HCT116 (cell line): ENCODE data around the gene ESYT1. TPM values are rescaled to one million over a fixed set of nuclear protein-coding genes. Genes with fewer than 3 reads are reported as not detected.

ENCODE experiments used
- ATAC-seq: fragments of 200-7000 bp; cut with Tn5 transposase; 2 replicates; pipeline ENCODE4 v1.9.1; 2020; ENCODE audit warnings: mild to moderate bottlenecking, moderate library complexity
- BruUV-seq: library from RNA; stranded (reverse); fragments of 400-500 nt; replicated peaks from 2 replicates; lab custom pipeline; 2021; lab: Mats Ljungman, UMichigan
- CTCF ChIA-PET: fragments of 300-600 bp; sonication (Branson Sonifier 250); formaldehyde crosslinking; loops from one replicate; lab custom pipeline; 2021; ENCODE audit warnings: antibody characterized with exemption; lab: Charles Lee
- POLR2A ChIA-PET: fragments of 300-600, 350-600 bp; sonication (Branson Sonifier 250); formaldehyde crosslinking; loops from one replicate; lab custom pipeline; 2021; ENCODE audit warnings: antibody characterized with exemption; lab: Charles Lee
- RAD21 ChIA-PET, 2 experiments: fragments of 300-600 bp; sonication (Branson Sonifier 250); formaldehyde crosslinking; loops; one replicate each; lab custom pipeline; 2023; ENCODE audit warnings: low total read pairs in 2 of 2; ENCODE audit not compliant: uncharacterized antibody in 2 of 2, unreplicated experiment in 2 of 2, low non-redundant PET in 1 of 2; lab: Charles Lee
- DNase-seq: peaks from one replicate; pipeline ENCODE4 v3.0.0-alpha.2; 2010; ENCODE audit warnings: low read depth, low spot score
- H2AFZ ChIP-seq: fragments of 200-600 bp; shearing (Covaris generic), sonication (generic); 2 replicates; pipeline ENCODE4 v1.6.1; 2017; ENCODE audit warnings: low read depth, mixed run types, mixed read lengths, antibody characterized with exemption, low read length; ENCODE audit not compliant: poor library complexity, severe bottlenecking
- H3K27ac ChIP-seq: 2 replicates; pipeline ENCODE4 v1.5.1; 2012; ENCODE audit warnings: low read depth, low read length
- H3K27me3 ChIP-seq: fragments of 200-600 bp; sonication (generic); 2 replicates; pipeline ENCODE4 v1.6.1; 2016; ENCODE audit warnings: mixed run types, low read length, mixed read lengths; ENCODE audit not compliant: insufficient read depth
- H3K36me3 ChIP-seq, 2 experiments: fragments of 200-500 bp in 1 of 2; fragments of 200-600 bp in 1 of 2; sonication (Bioruptor generic) in 1 of 2; sonication (generic) in 1 of 2; 2 replicates each; pipeline versions ENCODE4 v1.5.1 to v1.6.1; 2014 to 2016; ENCODE audit warnings: low read length in 2 of 2, inconsistent platforms in 1 of 2, mixed read lengths in 1 of 2, mixed run types in 1 of 2; ENCODE audit not compliant: insufficient read depth in 2 of 2, control insufficient read depth in 1 of 2
- H3K4me1 ChIP-seq, 2 experiments: fragments of 200-600 bp in 1 of 2; sonication (generic) in 1 of 2; 2 replicates each; pipeline versions ENCODE4 v1.5.1 to v1.6.1; 2012 to 2017; ENCODE audit warnings: low read length in 2 of 2, inconsistent platforms in 1 of 2, mild to moderate bottlenecking in 1 of 2, mixed read lengths in 1 of 2, mixed run types in 1 of 2, moderate library complexity in 1 of 2; ENCODE audit not compliant: insufficient read depth in 2 of 2, control insufficient read depth in 1 of 2
- H3K4me2 ChIP-seq: fragments of 200-600 bp; sonication (generic); 2 replicates; pipeline ENCODE4 v1.6.1; 2017; ENCODE audit warnings: mixed run types, low read length, mixed read lengths
- H3K4me3 ChIP-seq, 2 experiments: fragments of 200-600 bp in 1 of 2; sonication (generic) in 1 of 2; replicated peaks in 1 of 2; 2 replicates each; pipeline ENCODE4 v1.5.1; 2011 to 2016; ENCODE audit warnings: low read length in 2 of 2, control low read depth in 1 of 2, low read depth in 1 of 2, mild to moderate bottlenecking in 1 of 2, mixed read lengths in 1 of 2, mixed run types in 1 of 2
- H3K79me2 ChIP-seq: fragments of 200-600 bp; sonication (generic); 2 replicates; pipeline ENCODE4 v1.6.1; 2017; ENCODE audit warnings: mild to moderate bottlenecking, mixed run types, low read length, moderate library complexity, mixed read lengths; ENCODE audit not compliant: insufficient read depth
- H3K9ac ChIP-seq: fragments of 200-600 bp; sonication (generic); 2 replicates; pipeline ENCODE4 v1.6.1; 2016; ENCODE audit warnings: low read length, mixed read lengths
- H3K9me2 ChIP-seq: fragments of 200-600 bp; sonication (generic), shearing (Covaris generic); 2 replicates; pipeline ENCODE4 v1.6.1; 2017; ENCODE audit warnings: mixed run types, mild to moderate bottlenecking, moderate library complexity; ENCODE audit not compliant: insufficient read depth
- H3K9me3 ChIP-seq, 2 experiments: fragments of 200-500 bp in 1 of 2; fragments of 200-600 bp in 1 of 2; sonication (Bioruptor generic) in 1 of 2; sonication (generic) in 1 of 2; 2 replicates each; pipeline ENCODE4 v1.6.1; 2014 to 2017; ENCODE audit warnings: low read length in 2 of 2, mixed read lengths in 2 of 2, inconsistent platforms in 1 of 2, low read depth in 1 of 2, mild to moderate bottlenecking in 1 of 2, mixed run types in 1 of 2, moderate library complexity in 1 of 2; ENCODE audit not compliant: control insufficient read depth in 1 of 2, insufficient read depth in 1 of 2
- H4K20me1 ChIP-seq: fragments of 200-600 bp; sonication (generic), shearing (Covaris generic); 2 replicates; pipeline ENCODE4 v1.6.1; 2017; ENCODE audit warnings: mixed run types, mild to moderate bottlenecking, moderate library complexity; ENCODE audit not compliant: insufficient read depth
- CBX3 ChIP-seq: IDR thresholded peaks from 2 replicates; pipeline ENCODE4 v1.6.1; 2012; ENCODE audit warnings: low read depth
- CEBPB ChIP-seq: IDR thresholded peaks from 2 replicates; pipeline ENCODE4 v1.6.1; 2012; ENCODE audit warnings: low read depth
- EZH2 ChIP-seq: fragments of 200-600 bp; sonication (generic); IDR thresholded peaks from 2 replicates; pipeline ENCODE4 v1.6.1; 2017; ENCODE audit warnings: antibody characterized with exemption, mixed run types
- EZH2phosphoT487 ChIP-seq: fragments of 200-600 bp; IDR thresholded peaks from 2 replicates; pipeline ENCODE4 v1.6.1; 2018; ENCODE audit warnings: antibody characterized with exemption, borderline replicate concordance
- FOSL1 ChIP-seq: IDR thresholded peaks from 2 replicates; pipeline ENCODE4 v1.6.1; 2012; ENCODE audit warnings: low read depth
- POLR2A ChIP-seq: IDR thresholded peaks from 2 replicates; pipeline ENCODE4 v1.7.0; 2011; ENCODE audit warnings: borderline replicate concordance; ENCODE audit not compliant: insufficient read depth, insufficient read length; ENCODE audit errors: extremely low read depth
- POLR2AphosphoS5 ChIP-seq: IDR thresholded peaks from 2 replicates; pipeline ENCODE4 v1.6.1; 2011; ENCODE audit warnings: mild to moderate bottlenecking, low read depth, low read length, moderate library complexity
- RAD21 ChIP-seq: IDR thresholded peaks from 2 replicates; pipeline ENCODE4 v1.6.1; 2012; ENCODE audit warnings: low read depth, mild to moderate bottlenecking
- SP1 ChIP-seq: IDR thresholded peaks from 2 replicates; pipeline ENCODE4 v1.6.1; 2012; ENCODE audit warnings: low read depth
- TCF7L2 ChIP-seq: IDR thresholded peaks from 2 replicates; pipeline ENCODE4 v1.7.0; 2011; ENCODE audit warnings: borderline replicate concordance, inconsistent platforms; ENCODE audit not compliant: insufficient read depth, insufficient read length; ENCODE audit errors: extremely low read depth
- YY1 ChIP-seq: IDR thresholded peaks from 2 replicates; pipeline ENCODE4 v1.6.1; 2011; ENCODE audit warnings: low read length, low read depth, moderate library complexity, mild to moderate bottlenecking; ENCODE audit not compliant: insufficient replicate concordance; ENCODE audit errors: extremely low read depth
- ZFX ChIP-seq: fragments of 450-650 bp; IDR thresholded peaks from 2 replicates; pipeline ENCODE4 v1.6.1; 2017
- intact Hi-C: fragments of 100-400 bp; cut with micrococcal nuclease; formaldehyde crosslinking; loops from 2 replicates; pipeline ENCODE4 v1.10.0; 2022
- total RNA-seq: library from RNA; stranded (reverse); gene quantifications from one replicate; pipeline ENCODE4 v1.2.1, GENCODE V29; 2021; ENCODE audit not compliant: unreplicated experiment
- TF ChIP-seq, protein P1 (sequence below): IDR thresholded peaks from 2 replicates; pipeline ENCODE4 v1.6.1; 2011; ENCODE audit warnings: mild to moderate bottlenecking, low read length, moderate library complexity; ENCODE audit not compliant: insufficient replicate concordance; ENCODE audit errors: extremely low read depth
- TF ChIP-seq, protein P2 (sequence below), 3 experiments: fragments of 200-600 bp in 1 of 3; sonication (generic) in 1 of 3; IDR thresholded peaks in 2 of 3; conservative IDR thresholded peaks in 1 of 3; 2 replicates each; pipeline ENCODE4 v1.5.1; 2012 to 2017; ENCODE audit warnings: low read depth in 2 of 3, low read length in 2 of 3, antibody characterized with exemption in 1 of 3, borderline replicate concordance in 1 of 3, control low read depth in 1 of 3, mild to moderate bottlenecking in 1 of 3, mixed read lengths in 1 of 3, mixed run types in 1 of 3, moderate library complexity in 1 of 3; ENCODE audit not compliant: insufficient read depth in 1 of 3
- TF ChIP-seq, protein P3 (sequence below): IDR thresholded peaks from 2 replicates; pipeline ENCODE4 v1.6.1; 2012
- TF ChIP-seq, protein P4 (sequence below): IDR thresholded peaks from 2 replicates; pipeline ENCODE4 v1.6.1; 2012; ENCODE audit warnings: low read depth

Gene ESYT1
- total RNA-seq, 1 experiment from 2014 or later, result 80.9 TPM

DNA sequence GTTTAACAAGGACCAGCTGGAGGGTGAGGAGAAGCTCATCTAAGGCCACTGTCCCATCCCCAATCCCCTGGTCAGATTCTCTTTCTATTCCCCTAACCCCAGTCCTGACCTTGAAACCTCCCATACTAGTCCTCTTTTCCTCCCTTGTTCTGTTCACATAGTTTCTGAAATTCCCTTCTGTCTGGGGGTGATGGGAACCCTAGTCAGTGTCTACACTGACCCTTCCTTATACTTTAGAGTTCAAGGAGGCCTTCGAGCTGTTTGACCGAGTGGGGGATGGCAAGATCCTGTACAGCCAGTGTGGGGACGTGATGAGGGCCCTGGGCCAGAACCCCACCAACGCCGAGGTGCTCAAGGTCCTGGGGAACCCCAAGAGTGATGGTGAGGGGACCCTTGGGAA lies 26.8 kb downstream of the ESYT1 start:
- Histone ChIP-seq H3K4me2 (no peak overlapping the region), H3K4me3 (no peak overlapping the region), H3K9ac (no peak overlapping the region), H3K27ac (no peak overlapping the region), H2AFZ (no peak overlapping the region), H4K20me1 (no peaks in the 10 kb centered on the region), H3K9me2 (no peaks in the 10 kb centered on the region), H3K79me2 (peaks cover 17% of the 10 kb centered on the region)
- ChIA-PET POLR2A (no interaction called here), CTCF (interaction anchor here (1.3 kb wide), 1 partner anchor 35 kb away, joined by 3 read pairs; the partner anchor contains the start of gene SMARCC2), RAD21 (no interaction called here)
- ATAC-seq (no peak), DNase-seq (no peak)
- no TSS peak for BruUV-seq
- intact Hi-C loops, result no loop called here
- TF ChIP-seq POLR2A (no peak), CEBPB (no peak), EZH2phosphoT487 (no peak), ZFX (no peak), SP1 (no peak), CBX3 (no peak), RAD21 (no peak), POLR2AphosphoS5 (no peak), FOSL1 (no peak), TCF7L2 (no peak), EZH2 (no peak), YY1 (no peak)
- TF ChIP-seq, protein P1, sequence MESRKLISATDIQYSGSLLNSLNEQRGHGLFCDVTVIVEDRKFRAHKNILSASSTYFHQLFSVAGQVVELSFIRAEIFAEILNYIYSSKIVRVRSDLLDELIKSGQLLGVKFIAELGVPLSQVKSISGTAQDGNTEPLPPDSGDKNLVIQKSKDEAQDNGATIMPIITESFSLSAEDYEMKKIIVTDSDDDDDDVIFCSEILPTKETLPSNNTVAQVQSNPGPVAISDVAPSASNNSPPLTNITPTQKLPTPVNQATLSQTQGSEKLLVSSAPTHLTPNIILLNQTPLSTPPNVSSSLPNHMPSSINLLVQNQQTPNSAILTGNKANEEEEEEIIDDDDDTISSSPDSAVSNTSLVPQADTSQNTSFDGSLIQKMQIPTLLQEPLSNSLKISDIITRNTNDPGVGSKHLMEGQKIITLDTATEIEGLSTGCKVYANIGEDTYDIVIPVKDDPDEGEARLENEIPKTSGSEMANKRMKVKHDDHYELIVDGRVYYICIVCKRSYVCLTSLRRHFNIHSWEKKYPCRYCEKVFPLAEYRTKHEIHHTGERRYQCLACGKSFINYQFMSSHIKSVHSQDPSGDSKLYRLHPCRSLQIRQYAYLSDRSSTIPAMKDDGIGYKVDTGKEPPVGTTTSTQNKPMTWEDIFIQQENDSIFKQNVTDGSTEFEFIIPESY, result no peak
- TF ChIP-seq, protein P2, sequence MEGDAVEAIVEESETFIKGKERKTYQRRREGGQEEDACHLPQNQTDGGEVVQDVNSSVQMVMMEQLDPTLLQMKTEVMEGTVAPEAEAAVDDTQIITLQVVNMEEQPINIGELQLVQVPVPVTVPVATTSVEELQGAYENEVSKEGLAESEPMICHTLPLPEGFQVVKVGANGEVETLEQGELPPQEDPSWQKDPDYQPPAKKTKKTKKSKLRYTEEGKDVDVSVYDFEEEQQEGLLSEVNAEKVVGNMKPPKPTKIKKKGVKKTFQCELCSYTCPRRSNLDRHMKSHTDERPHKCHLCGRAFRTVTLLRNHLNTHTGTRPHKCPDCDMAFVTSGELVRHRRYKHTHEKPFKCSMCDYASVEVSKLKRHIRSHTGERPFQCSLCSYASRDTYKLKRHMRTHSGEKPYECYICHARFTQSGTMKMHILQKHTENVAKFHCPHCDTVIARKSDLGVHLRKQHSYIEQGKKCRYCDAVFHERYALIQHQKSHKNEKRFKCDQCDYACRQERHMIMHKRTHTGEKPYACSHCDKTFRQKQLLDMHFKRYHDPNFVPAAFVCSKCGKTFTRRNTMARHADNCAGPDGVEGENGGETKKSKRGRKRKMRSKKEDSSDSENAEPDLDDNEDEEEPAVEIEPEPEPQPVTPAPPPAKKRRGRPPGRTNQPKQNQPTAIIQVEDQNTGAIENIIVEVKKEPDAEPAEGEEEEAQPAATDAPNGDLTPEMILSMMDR (IDR thresholded peaks at IDR 0.05 in 2 of 3, conservative IDR thresholded peaks at IDR 0.05 in 1 of 3; ENCODE audit: borderline replicate concordance in 1 of 3, insufficient read depth in 1 of 3, low read depth in 2 of 3, low read length in 2 of 3), result no peak
- TF ChIP-seq, protein P3, sequence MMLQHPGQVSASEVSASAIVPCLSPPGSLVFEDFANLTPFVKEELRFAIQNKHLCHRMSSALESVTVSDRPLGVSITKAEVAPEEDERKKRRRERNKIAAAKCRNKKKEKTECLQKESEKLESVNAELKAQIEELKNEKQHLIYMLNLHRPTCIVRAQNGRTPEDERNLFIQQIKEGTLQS, result no peak
- TF ChIP-seq, protein P4, sequence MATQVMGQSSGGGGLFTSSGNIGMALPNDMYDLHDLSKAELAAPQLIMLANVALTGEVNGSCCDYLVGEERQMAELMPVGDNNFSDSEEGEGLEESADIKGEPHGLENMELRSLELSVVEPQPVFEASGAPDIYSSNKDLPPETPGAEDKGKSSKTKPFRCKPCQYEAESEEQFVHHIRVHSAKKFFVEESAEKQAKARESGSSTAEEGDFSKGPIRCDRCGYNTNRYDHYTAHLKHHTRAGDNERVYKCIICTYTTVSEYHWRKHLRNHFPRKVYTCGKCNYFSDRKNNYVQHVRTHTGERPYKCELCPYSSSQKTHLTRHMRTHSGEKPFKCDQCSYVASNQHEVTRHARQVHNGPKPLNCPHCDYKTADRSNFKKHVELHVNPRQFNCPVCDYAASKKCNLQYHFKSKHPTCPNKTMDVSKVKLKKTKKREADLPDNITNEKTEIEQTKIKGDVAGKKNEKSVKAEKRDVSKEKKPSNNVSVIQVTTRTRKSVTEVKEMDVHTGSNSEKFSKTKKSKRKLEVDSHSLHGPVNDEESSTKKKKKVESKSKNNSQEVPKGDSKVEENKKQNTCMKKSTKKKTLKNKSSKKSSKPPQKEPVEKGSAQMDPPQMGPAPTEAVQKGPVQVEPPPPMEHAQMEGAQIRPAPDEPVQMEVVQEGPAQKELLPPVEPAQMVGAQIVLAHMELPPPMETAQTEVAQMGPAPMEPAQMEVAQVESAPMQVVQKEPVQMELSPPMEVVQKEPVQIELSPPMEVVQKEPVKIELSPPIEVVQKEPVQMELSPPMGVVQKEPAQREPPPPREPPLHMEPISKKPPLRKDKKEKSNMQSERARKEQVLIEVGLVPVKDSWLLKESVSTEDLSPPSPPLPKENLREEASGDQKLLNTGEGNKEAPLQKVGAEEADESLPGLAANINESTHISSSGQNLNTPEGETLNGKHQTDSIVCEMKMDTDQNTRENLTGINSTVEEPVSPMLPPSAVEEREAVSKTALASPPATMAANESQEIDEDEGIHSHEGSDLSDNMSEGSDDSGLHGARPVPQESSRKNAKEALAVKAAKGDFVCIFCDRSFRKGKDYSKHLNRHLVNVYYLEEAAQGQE, result no peak
- TF ChIP-seq, all 23 proteins: peak for 0
- Histone ChIP-seq H3K4me1 (peaks cover 23 to 40% of the 10 kb centered on the region in 2 experiments), H3K9me3 (no peaks in the 10 kb centered on the region), H3K27me3 (no peaks in the 10 kb centered on the region), H3K36me3 (peaks cover under 1 to 9% of the 10 kb centered on the region in 2 experiments; a peak in 2 of 4 replicates)
